ENCODE data around the gene C3orf33. TPM values are rescaled to one million over a fixed set of nuclear protein-coding genes. Genes with fewer than 3 reads are reported as not detected.

Gene C3orf33
- total and polyA plus RNA-seq, 2 donors (not counting 1 experiment from before 2014, with no cell fraction given), result 0.88 to 1.7 TPM

- POLR2A ChIA-PET, result no interaction called here
- Histone ChIP-seq H3K36me3 (replicated peaks in 1 of 2; ENCODE audit: control extremely low read depth in 1 of 2, control insufficient read depth in 1 of 2, extremely low read depth in 1 of 2, insufficient read depth in 2 of 2, low read length in 1 of 2) (no peaks in the 10 kb centered on the region), H3K4me3 (ENCODE audit: control extremely low read depth in 1 of 5, extremely low read depth in 1 of 5, insufficient read depth in 1 of 5, low read depth in 2 of 5, low read length in 4 of 5) (no peak overlapping the region), H3K27ac (ENCODE audit: low read length in 2 of 2) (no peak overlapping the region), H3K9me3 (ENCODE audit: control extremely low read depth in 1 of 3, control insufficient read depth in 2 of 3, insufficient read depth in 1 of 3, low read length in 2 of 3) (no peaks in the 10 kb centered on the region), H2AFZ (ENCODE audit: insufficient read depth, low read depth, low read length, poor library complexity, severe bottlenecking) (no peak overlapping the region), H3K27me3 (replicated peaks in 1 of 4; ENCODE audit: control extremely low read depth in 1 of 4, control insufficient read depth in 3 of 4, insufficient read depth in 4 of 4, low read length in 3 of 4) (peaks cover 0 to 40% (median 18%) of the 10 kb centered on the region in 4 experiments), H3K4me2 (replicated peaks; ENCODE audit: low read depth, low read length, poor library complexity, severe bottlenecking) (no peak overlapping the region), H3K79me2 (ENCODE audit: control insufficient read depth, insufficient read depth, low read length) (no peaks in the 10 kb centered on the region), H3K4me1 (ENCODE audit: control insufficient read depth in 2 of 2, insufficient read depth in 2 of 2, low read length in 2 of 2) (peaks cover 14 to 35% of the 10 kb centered on the region in 2 donors), H4K20me1 (ENCODE audit: control insufficient read depth, insufficient read depth, low read length, poor library complexity, severe bottlenecking) (no peaks in the 10 kb centered on the region), H3K9ac (ENCODE audit: low read length) (no peak overlapping the region)
- Mint-ChIP-seq H3K4me1 (peaks cover 31% of the 10 kb centered on the region), H3K27ac (no peak overlapping the region), H3K4me3 (peak overlapping the region; percentile 14), H3K9me3 (ENCODE audit: insufficient read depth) (no peaks in the 10 kb centered on the region), H3K27me3 (peaks cover 44% of the 10 kb centered on the region)
- ATAC-seq (ENCODE audit: low read depth) (no peak), DNase-seq (no peak)
- intact Hi-C loops (cut with micrococcal nuclease), result no loop called here
- 100% methylated on average over 1 of the region's 5 CpGs for WGBS (ENCODE audit: insufficient coverage)
- TF ChIP-seq EZH2 (IDR thresholded peaks at IDR 0.05; ENCODE audit: borderline replicate concordance, insufficient read depth, low read depth, low read length, poor library complexity, severe bottlenecking), result no peak
- TF ChIP-seq, protein P1, sequence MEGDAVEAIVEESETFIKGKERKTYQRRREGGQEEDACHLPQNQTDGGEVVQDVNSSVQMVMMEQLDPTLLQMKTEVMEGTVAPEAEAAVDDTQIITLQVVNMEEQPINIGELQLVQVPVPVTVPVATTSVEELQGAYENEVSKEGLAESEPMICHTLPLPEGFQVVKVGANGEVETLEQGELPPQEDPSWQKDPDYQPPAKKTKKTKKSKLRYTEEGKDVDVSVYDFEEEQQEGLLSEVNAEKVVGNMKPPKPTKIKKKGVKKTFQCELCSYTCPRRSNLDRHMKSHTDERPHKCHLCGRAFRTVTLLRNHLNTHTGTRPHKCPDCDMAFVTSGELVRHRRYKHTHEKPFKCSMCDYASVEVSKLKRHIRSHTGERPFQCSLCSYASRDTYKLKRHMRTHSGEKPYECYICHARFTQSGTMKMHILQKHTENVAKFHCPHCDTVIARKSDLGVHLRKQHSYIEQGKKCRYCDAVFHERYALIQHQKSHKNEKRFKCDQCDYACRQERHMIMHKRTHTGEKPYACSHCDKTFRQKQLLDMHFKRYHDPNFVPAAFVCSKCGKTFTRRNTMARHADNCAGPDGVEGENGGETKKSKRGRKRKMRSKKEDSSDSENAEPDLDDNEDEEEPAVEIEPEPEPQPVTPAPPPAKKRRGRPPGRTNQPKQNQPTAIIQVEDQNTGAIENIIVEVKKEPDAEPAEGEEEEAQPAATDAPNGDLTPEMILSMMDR (IDR thresholded peaks at IDR 0.05), result no peak
- CTCF ChIA-PET, result no interaction called here
Observed at GRCh38 chr3:155742349-155742965, 63.6 kb downstream of the C3orf33 start.

- no peak overlapping the region for H3K27ac ChIP-seq (ENCODE audit: low read length in 2 of 2)
- peaks cover 14 to 35% of the 10 kb centered on the region in 2 donors for H3K4me1 ChIP-seq (ENCODE audit: control insufficient read depth in 2 of 2, insufficient read depth in 2 of 2, low read length in 2 of 2)
- Mint-ChIP-seq H3K27me3 (peaks cover 44% of the 10 kb centered on the region), H3K4me3 (no peak overlapping the region), H3K9me3 (ENCODE audit: insufficient read depth) (no peaks in the 10 kb centered on the region), H3K27ac (no peak overlapping the region), H3K4me1 (peaks cover 31% of the 10 kb centered on the region)
- intact Hi-C loops (cut with micrococcal nuclease), result no loop called here
- DNase-seq (no peak), ATAC-seq (ENCODE audit: low read depth) (no peak)
- TF ChIP-seq EZH2 (IDR thresholded peaks at IDR 0.05; ENCODE audit: borderline replicate concordance, insufficient read depth, low read depth, low read length, poor library complexity, severe bottlenecking), result no peak
- TF ChIP-seq, protein P1 (IDR thresholded peaks at IDR 0.05), result no peak
- no peaks in the 10 kb centered on the region for H4K20me1 ChIP-seq (ENCODE audit: control insufficient read depth, insufficient read depth, low read length, poor library complexity, severe bottlenecking)
- H2AFZ ChIP-seq (ENCODE audit: insufficient read depth, low read depth, low read length, poor library complexity, severe bottlenecking), result no peak overlapping the region
- H3K79me2 ChIP-seq (ENCODE audit: control insufficient read depth, insufficient read depth, low read length), result no peaks in the 10 kb centered on the region
- ChIA-PET CTCF (no interaction called here), POLR2A (no interaction called here)
- H3K9me3 ChIP-seq (ENCODE audit: control extremely low read depth in 1 of 3, control insufficient read depth in 2 of 3, insufficient read depth in 1 of 3, low read length in 2 of 3), result no peaks in the 10 kb centered on the region
- no peak overlapping the region for H3K4me3 ChIP-seq (ENCODE audit: control extremely low read depth in 1 of 5, extremely low read depth in 1 of 5, insufficient read depth in 1 of 5, low read depth in 2 of 5, low read length in 4 of 5)
- H3K36me3 ChIP-seq (replicated peaks in 1 of 2; ENCODE audit: control extremely low read depth in 1 of 2, control insufficient read depth in 1 of 2, extremely low read depth in 1 of 2, insufficient read depth in 2 of 2, low read length in 1 of 2), result no peaks in the 10 kb centered on the region
- H3K4me2 ChIP-seq (replicated peaks; ENCODE audit: low read depth, low read length, poor library complexity, severe bottlenecking), result no peak overlapping the region
- H3K27me3 ChIP-seq (replicated peaks in 1 of 4; ENCODE audit: control extremely low read depth in 1 of 4, control insufficient read depth in 3 of 4, insufficient read depth in 4 of 4, low read length in 3 of 4), result peaks cover 0 to 40% (median 18%) of the 10 kb centered on the region in 4 experiments
- no peak overlapping the region for H3K9ac ChIP-seq (ENCODE audit: low read length)
Observed at GRCh38 chr3:155741603-155742002, 64.5 kb downstream of the C3orf33 start.

Measured in B cell (primary cell).